Progenitor cell of endocrine pancreas (in vitro differentiated cells): ENCODE data around the gene ASB13. TPM values are rescaled to one million over a fixed set of nuclear protein-coding genes. Genes with fewer than 3 reads are reported as not detected.
A peak's percentile ranks its signal among the peaks of the same experiment; 100 is the strongest.

Source experiments
- DNase-seq: peaks from one replicate; pipeline ENCODE4 v3.0.0; 2021; ENCODE audit warnings: low spot score; ENCODE audit not compliant: unreplicated experiment
- H3K27ac Mint-ChIP-seq: 2 replicates; pipeline ENCODE4 v1.8.0; 2021; ENCODE audit warnings: mild to moderate bottlenecking, moderate library complexity, mixed read lengths
- H3K27me3 Mint-ChIP-seq: 2 replicates; pipeline ENCODE4 v1.8.0; 2021; ENCODE audit warnings: mixed read lengths
- H3K36me3 Mint-ChIP-seq: 2 replicates; pipeline ENCODE4 v1.8.0; 2022; ENCODE audit warnings: mixed read lengths; ENCODE audit not compliant: insufficient read depth
- H3K4me1 Mint-ChIP-seq: 2 replicates; pipeline ENCODE4 v1.8.0; 2021; ENCODE audit warnings: low read depth, mixed read lengths
- H3K4me3 Mint-ChIP-seq: 2 replicates; pipeline ENCODE4 v1.8.0; 2021; ENCODE audit warnings: low read depth, mild to moderate bottlenecking, moderate library complexity, mixed read lengths
- H3K9me3 Mint-ChIP-seq: 2 replicates; pipeline ENCODE4 v1.8.0; 2021; ENCODE audit warnings: low read depth, mixed read lengths
- CTCF ChIP-seq: fragments of 200-600 bp; sonication (generic); IDR thresholded peaks from one replicate; pipeline ENCODE4 v1.5.0; 2021; ENCODE audit warnings: antibody characterized with exemption, mild to moderate bottlenecking; ENCODE audit not compliant: unreplicated experiment
- total RNA-seq: library from RNA; stranded (reverse); gene quantifications from 2 replicates; pipeline ENCODE4 v1.2.1, GENCODE V29; 2021

ASB13 gene
- total RNA-seq, 1 donor from 2014 or later, result 11.1 TPM

GRCh38 chr10:5645944-5646617 is 20.3 kb downstream of the ASB13 start:
- Mint-ChIP-seq H3K4me3 (no peak overlapping the region), H3K4me1 (peaks cover 7% of the 10 kb centered on the region), H3K27me3 (no peaks in the 10 kb centered on the region), H3K27ac (peak overlapping the region; percentile 51), H3K36me3 (peaks cover 30% of the 10 kb centered on the region), H3K9me3 (no peaks in the 10 kb centered on the region)
- DNase-seq, result no peak
- TF ChIP-seq CTCF, result no peak

GRCh38 chr10:5645375-5645774 is 21.0 kb downstream of the ASB13 start:
- H3K4me1 Mint-ChIP-seq, result peaks cover 7% of the 10 kb centered on the region
- H3K9me3 Mint-ChIP-seq, result no peaks in the 10 kb centered on the region
- H3K4me3 Mint-ChIP-seq, result no peak overlapping the region
- no peak for TF ChIP-seq CTCF
- no peaks in the 10 kb centered on the region for H3K27me3 Mint-ChIP-seq
- H3K27ac Mint-ChIP-seq, result no peak overlapping the region
- DNase-seq, result no peak
- peaks cover 33% of the 10 kb centered on the region for H3K36me3 Mint-ChIP-seq

- H3K4me1 Mint-ChIP-seq, result peaks cover 7% of the 10 kb centered on the region
- no peak overlapping the region for H3K27ac Mint-ChIP-seq
- no peak for DNase-seq
- H3K27me3 Mint-ChIP-seq, result no peaks in the 10 kb centered on the region
- H3K4me3 Mint-ChIP-seq, result no peak overlapping the region
- TF ChIP-seq CTCF, result no peak
- H3K36me3 Mint-ChIP-seq, result peaks cover 30% of the 10 kb centered on the region
- no peaks in the 10 kb centered on the region for H3K9me3 Mint-ChIP-seq
Measured at GRCh38 chr10:5644930-5645329, 21.5 kb downstream of the ASB13 start.

- Mint-ChIP-seq H3K27me3 (no peaks in the 10 kb centered on the region), H3K4me3 (no peak overlapping the region), H3K36me3 (peaks cover 28% of the 10 kb centered on the region), H3K27ac (no peak overlapping the region), H3K4me1 (peaks cover 7% of the 10 kb centered on the region), H3K9me3 (no peaks in the 10 kb centered on the region)
- TF ChIP-seq CTCF, result no peak
- no peak for DNase-seq
Measured at GRCh38 chr10:5643346-5644067, 22.9 kb downstream of the ASB13 start.

GRCh38 chr10:5641501-5641900 is 24.9 kb downstream of the ASB13 start:
- no peak for TF ChIP-seq CTCF
- no peaks in the 10 kb centered on the region for H3K9me3 Mint-ChIP-seq
- H3K4me3 Mint-ChIP-seq, result no peak overlapping the region

More at GRCh38 chr10:5641501-5641900, 24.9 kb downstream of the ASB13 start:
- Mint-ChIP-seq H3K4me1 (peaks cover 6% of the 10 kb centered on the region), H3K36me3 (peaks cover 21% of the 10 kb centered on the region), H3K27me3 (no peaks in the 10 kb centered on the region), H3K27ac (no peak overlapping the region)
- no peak for DNase-seq
